H1 (cell line): ENCODE data around the gene GRIN2B. TPM values are rescaled to one million over a fixed set of nuclear protein-coding genes. Genes with fewer than 3 reads are reported as not detected.

Experiments
- CTCF ChIA-PET: fragments of 300-600 bp; sonication (Branson Sonifier 250); formaldehyde crosslinking; loops from one replicate; lab custom pipeline; 2021; ENCODE audit not compliant: partially characterized antibody; lab: Charles Lee
- POLR2A ChIA-PET: fragments of 300-600 bp; sonication (Branson Sonifier 250); formaldehyde crosslinking; loops from one replicate; lab custom pipeline; 2021; ENCODE audit warnings: inconsistent platforms; ENCODE audit not compliant: partially characterized antibody; lab: Charles Lee
- DNase-seq, 2 experiments: peaks; one replicate each; pipeline versions ENCODE4 v3.0.0 to v3.0.0-alpha.2; 2010 to 2022; ENCODE audit warnings: low spot score in 2 of 2, low read depth in 1 of 2, mixed read lengths in 1 of 2
- FAIRE-seq: peaks from 2 replicates; lab custom pipeline; 2011; peaks lifted over from hg19 to GRCh38; lab: Jason Lieb, UNC
- H2AFZ ChIP-seq: 2 replicates; pipeline ENCODE4 v1.8.1; 2012; ENCODE audit warnings: low read length, inconsistent platforms
- H2AK5ac ChIP-seq: 2 replicates; pipeline ENCODE4 v1.6.1; 2013; ENCODE audit warnings: low read depth, low read length
- H2BK120ac ChIP-seq: replicated peaks from 2 replicates; pipeline ENCODE3; 2013; ENCODE audit warnings: low read depth, low read length, inconsistent platforms
- H2BK12ac ChIP-seq: 2 replicates; pipeline ENCODE4 v1.6.1; 2013; ENCODE audit warnings: low read depth, low read length
- H2BK15ac ChIP-seq: 2 replicates; pipeline ENCODE4 v1.6.1; 2013; ENCODE audit warnings: low read length
- H2BK20ac ChIP-seq: 2 replicates; pipeline ENCODE4 v1.6.1; 2013; ENCODE audit warnings: low read length
- H2BK5ac ChIP-seq: 2 replicates; pipeline ENCODE4 v1.6.1; 2013; ENCODE audit warnings: low read depth, low read length
- H3K14ac ChIP-seq: 2 replicates; pipeline ENCODE4 v1.6.1; 2013; ENCODE audit warnings: inconsistent platforms; ENCODE audit not compliant: insufficient read length
- H3K18ac ChIP-seq: 2 replicates; pipeline ENCODE4 v1.6.1; 2013; ENCODE audit warnings: low read length; ENCODE audit errors: extremely low read depth
- H3K23ac ChIP-seq: 2 replicates; pipeline ENCODE4 v1.6.1; 2013; ENCODE audit warnings: inconsistent platforms; ENCODE audit not compliant: insufficient read length
- H3K23me2 ChIP-seq: 2 replicates; pipeline ENCODE4 v1.6.1; 2013; ENCODE audit warnings: low read depth, low read length
- H3K27ac ChIP-seq: 2 replicates; pipeline ENCODE4 v1.6.1; 2011; ENCODE audit warnings: low read depth, low read length, inconsistent platforms
- H3K27me3 ChIP-seq, 4 experiments: replicated peaks in 1 of 4; 1 replicate in 1 of 4; 2 replicates in 3 of 4; pipeline versions ENCODE4 v1.6.1 to v1.8.1; 2011 to 2013; ENCODE audit warnings: low read length in 3 of 4, mild to moderate bottlenecking in 3 of 4, inconsistent platforms in 2 of 4, mixed read lengths in 2 of 4, moderate library complexity in 1 of 4; ENCODE audit not compliant: control insufficient read depth in 3 of 4, insufficient read depth in 3 of 4; ENCODE audit errors: extremely low read depth in 1 of 4
- H3K36me3 ChIP-seq, 4 experiments: 2 replicates each; pipeline versions ENCODE4 v1.6.1 to v1.8.1; 2011 to 2013; ENCODE audit warnings: mild to moderate bottlenecking in 4 of 4, low read length in 3 of 4, moderate library complexity in 2 of 4, control low read depth in 1 of 4, inconsistent platforms in 1 of 4; ENCODE audit not compliant: insufficient read depth in 4 of 4, control insufficient read depth in 2 of 4
- H3K4ac ChIP-seq: replicated peaks from 2 replicates; pipeline ENCODE3; 2013; ENCODE audit warnings: low read length, low read depth, mixed read lengths, inconsistent platforms; ENCODE audit not compliant: insufficient read length
- H3K4me1 ChIP-seq, 4 experiments: replicated peaks in 1 of 4; 1 replicate in 1 of 4; 2 replicates in 3 of 4; pipeline versions ENCODE4 v1.6.1 to v1.8.1; 2011 to 2013; ENCODE audit warnings: low read length in 3 of 4, inconsistent platforms in 2 of 4, mixed read lengths in 1 of 4; ENCODE audit not compliant: insufficient read depth in 4 of 4, control insufficient read depth in 3 of 4
- H3K4me2 ChIP-seq, 2 experiments: 2 replicates each; pipeline versions ENCODE4 v1.6.1 to v1.8.1; 2011 to 2013; ENCODE audit warnings: low read depth in 2 of 2, low read length in 2 of 2, control low read depth in 1 of 2, inconsistent platforms in 1 of 2, mild to moderate bottlenecking in 1 of 2; ENCODE audit not compliant: insufficient read depth in 1 of 2
- H3K4me3 ChIP-seq, 4 experiments: fragments of 200-600, 300-600 bp in 1 of 4; sonication (generic), shearing (Covaris generic), sonication (Bioruptor Twin) in 1 of 4; 2 replicates each; pipeline versions ENCODE4 v1.5.1 to v1.8.1; 2011 to 2016; ENCODE audit warnings: low read length in 4 of 4, low read depth in 3 of 4, control low read depth in 2 of 4, inconsistent platforms in 2 of 4, mild to moderate bottlenecking in 2 of 4, mixed read lengths in 1 of 4, moderate library complexity in 1 of 4; ENCODE audit not compliant: insufficient read depth in 2 of 4; ENCODE audit errors: extremely low read depth in 1 of 4
- H3K56ac ChIP-seq: replicated peaks from 2 replicates; pipeline ENCODE3; 2013; ENCODE audit warnings: low read depth, mild to moderate bottlenecking, mixed read lengths, low read length, inconsistent platforms; ENCODE audit not compliant: insufficient read length
- H3K79me1 ChIP-seq: 2 replicates; pipeline ENCODE4 v1.6.1; 2013; ENCODE audit warnings: low read depth, low read length, control low read depth
- H3K79me2 ChIP-seq, 2 experiments: 2 replicates each; pipeline versions ENCODE4 v1.6.1 to v1.8.1; 2012 to 2013; ENCODE audit warnings: low read length in 2 of 2, mild to moderate bottlenecking in 2 of 2, inconsistent platforms in 1 of 2; ENCODE audit not compliant: insufficient read depth in 2 of 2, control insufficient read depth in 1 of 2
- H3K9ac ChIP-seq, 4 experiments: replicated peaks in 1 of 4; 1 replicate in 1 of 4; 2 replicates in 3 of 4; pipeline versions ENCODE4 v1.6.1 to v1.8.1; 2011 to 2013; ENCODE audit warnings: low read depth in 3 of 4, low read length in 3 of 4, control low read depth in 2 of 4, mild to moderate bottlenecking in 2 of 4, moderate library complexity in 2 of 4, inconsistent platforms in 1 of 4; ENCODE audit errors: extremely low read depth in 1 of 4
- H3K9me3 ChIP-seq, 2 experiments: 2 replicates each; pipeline versions ENCODE4 v1.6.1 to v1.8.1; 2012 to 2013; ENCODE audit warnings: mild to moderate bottlenecking in 2 of 2, moderate library complexity in 2 of 2, control low read depth in 1 of 2, inconsistent platforms in 1 of 2, low read depth in 1 of 2, low read length in 1 of 2, mixed read lengths in 1 of 2; ENCODE audit not compliant: insufficient read depth in 2 of 2
- H4K20me1 ChIP-seq, 2 experiments: replicated peaks in 1 of 2; 2 replicates each; pipeline versions ENCODE3 to v1.8.1; 2011 to 2013; ENCODE audit warnings: inconsistent platforms in 2 of 2, low read length in 2 of 2, mild to moderate bottlenecking in 1 of 2; ENCODE audit not compliant: insufficient read depth in 2 of 2, control insufficient read depth in 1 of 2
- H4K5ac ChIP-seq: 2 replicates; pipeline ENCODE4 v1.6.1; 2013; ENCODE audit warnings: low read length, low read depth, mixed read lengths, inconsistent platforms; ENCODE audit not compliant: insufficient read length
- H4K8ac ChIP-seq: 2 replicates; pipeline ENCODE4 v1.8.0; 2013; ENCODE audit warnings: mild to moderate bottlenecking, moderate library complexity, low read length, inconsistent platforms; ENCODE audit not compliant: insufficient read depth; ENCODE audit errors: extremely low read depth
- H4K91ac ChIP-seq: replicated peaks from 2 replicates; pipeline ENCODE3; 2013; ENCODE audit warnings: low read length, mixed read lengths, inconsistent platforms; ENCODE audit not compliant: insufficient read length
- ATF2 ChIP-seq: IDR thresholded peaks from 2 replicates; pipeline ENCODE4 v1.6.1; 2012; ENCODE audit warnings: low read length, inconsistent platforms
- CTCF ChIP-seq, 3 experiments: IDR thresholded peaks; 1 replicate in 2 of 3; 2 replicates in 1 of 3; pipeline versions ENCODE4 v1.5.1 to v1.6.1; 2011; ENCODE audit warnings: low read length in 3 of 3, mild to moderate bottlenecking in 3 of 3, inconsistent platforms in 2 of 3, low read depth in 1 of 3, moderate library complexity in 1 of 3; ENCODE audit not compliant: insufficient read depth in 1 of 3; ENCODE audit errors: control extremely low read depth in 1 of 3
- EZH2 ChIP-seq: fragments of 200-600 bp; sonication (generic); IDR thresholded peaks from 2 replicates; pipeline ENCODE4 v1.7.1; 2012; ENCODE audit warnings: low read depth, mild to moderate bottlenecking, moderate library complexity, low read length, inconsistent platforms; ENCODE audit not compliant: severe bottlenecking
- NANOG ChIP-seq: IDR thresholded peaks from 2 replicates; pipeline ENCODE4 v1.6.1; 2011; ENCODE audit warnings: low read length, low read depth, mild to moderate bottlenecking, inconsistent platforms; ENCODE audit not compliant: insufficient read depth, poor library complexity, severe bottlenecking
- RAD21 ChIP-seq, 2 experiments: IDR thresholded peaks in 1 of 2; conservative IDR thresholded peaks in 1 of 2; 2 replicates each; pipeline ENCODE4 v1.6.1; 2011; ENCODE audit warnings: low read depth in 2 of 2, low read length in 2 of 2, improper control_type of control experiment in 1 of 2, inconsistent platforms in 1 of 2, mild to moderate bottlenecking in 1 of 2, moderate library complexity in 1 of 2
- SRF ChIP-seq: IDR thresholded peaks from 2 replicates; pipeline ENCODE4 v1.6.1; 2011; ENCODE audit warnings: mild to moderate bottlenecking, low read depth, low read length, moderate library complexity
- WGBS, 2 experiments: shearing (Covaris generic) in 1 of 2; methylation state at CpG; one replicate each; pipeline versions ENCODE4 v1.1.6 to v1.1.7; 2013 to 2015; ENCODE audit warnings: low lambda C conversion rate in 2 of 2, mixed read lengths in 2 of 2, inconsistent platforms in 1 of 2, low coverage in 1 of 2, missing lambda C conversion rate in 1 of 2; ENCODE audit not compliant: insufficient replicate concordance in 2 of 2, insufficient coverage in 1 of 2, insufficient read length in 1 of 2; ENCODE audit errors: extremely low coverage in 1 of 2, missing lambda C conversion rate in 1 of 2; 5-methylcytosine and 5-hydroxymethylcytosine counted together
- polyA plus RNA-seq, 7 experiments: library from polyadenylated mRNA; depleted of rRNA in 3 of 7; stranded (reverse) in 5 of 7; unstranded in 2 of 7; fragments of >200 nt in 5 of 7; fragments of 200-250 nt in 2 of 7; gene quantifications; 1 replicate in 5 of 7; 2 replicates in 1 of 7; 4 replicates in 1 of 7; pipeline versions ENCODE4 v1.2.1 to v1.2.3, GENCODE V29; 2011 to 2013; ENCODE audit warnings: missing spikeins in 2 of 7, mixed read lengths in 2 of 7
- total RNA-seq: library from RNA; stranded (reverse); fragmentation: NEBNext Ultra II Directional; extraction: Animal tissue kit (Norgen Biotek cat#: 25700); gene quantifications from 2 replicates; pipeline ENCODE4 v1.2.1, GENCODE V29; 2021

GRIN2B gene
- total and polyA plus RNA-seq, 2 of the 8 experiments (the other 6 are each of a cell fraction or from before 2014, with no cell fraction given): 0.68 to 3.2 TPM

GRCh38 chr12:13976880-13977279 lies 4.5 kb downstream of the GRIN2B start:
- no peaks in the 10 kb centered on the region for H3K9me3 ChIP-seq
- no peak overlapping the region for H3K18ac ChIP-seq
- H2BK5ac ChIP-seq: no peak overlapping the region
- H2AK5ac ChIP-seq: no peak overlapping the region
- no peak overlapping the region for H3K14ac ChIP-seq
- TF ChIP-seq NANOG: no peak
- peak in 1 of 3 experiments; percentile 22; a peak in 1 of 4 replicates for TF ChIP-seq CTCF (IDR thresholded peaks at IDR 0.05; ENCODE audit: control extremely low read depth in 1 of 3, insufficient read depth in 1 of 3, low read depth in 1 of 3, low read length in 3 of 3)
- no peak for TF ChIP-seq ATF2
- TF ChIP-seq EZH2: no peak
- TF ChIP-seq RAD21 (IDR thresholded peaks at IDR 0.05 in 1 of 2, conservative IDR thresholded peaks at IDR 0.05 in 1 of 2; ENCODE audit: low read depth in 2 of 2, low read length in 2 of 2): 0 out of 4 replicates have a peak, but pooled peaks of 1 of the 2 experiments have one; percentile 5
- TF ChIP-seq SRF: no peak
- H3K4me3 ChIP-seq: no peak overlapping the region
- H2AFZ ChIP-seq: no peak overlapping the region
- H3K4me1 ChIP-seq: peaks cover 0 to 5% (median under 1%) of the 10 kb centered on the region in 4 experiments; a peak in 4 of 7 replicates
- H3K4ac ChIP-seq: no peak overlapping the region
- H3K23ac ChIP-seq: no peak overlapping the region
- H3K27me3 ChIP-seq: peaks cover 8 to 31% (median 21%) of the 10 kb centered on the region in 4 experiments
- no peak overlapping the region for H2BK20ac ChIP-seq
- ChIA-PET POLR2A (interaction anchor here (1.0 to 1.3 kb wide), 3 partner anchors 10 to 36 kb away, joined by 3 to 5 read pairs (median 3); no protein-coding TSS in a partner anchor), CTCF (interaction anchor here (0.6 to 3.0 kb wide), 16 partner anchors 11 to 615 kb away, joined by 3 to 20 read pairs (median 4); no protein-coding TSS in a partner anchor)
- no peaks in the 10 kb centered on the region for H3K79me2 ChIP-seq
- H2BK120ac ChIP-seq: no peak overlapping the region
- no peaks in the 10 kb centered on the region for H3K79me1 ChIP-seq
- H2BK12ac ChIP-seq: no peak overlapping the region
- H4K91ac ChIP-seq: no peak overlapping the region
- H3K36me3 ChIP-seq: no peaks in the 10 kb centered on the region
- H2BK15ac ChIP-seq: no peak overlapping the region
- WGBS, 2 experiments: 92% methylated on average over 2 of the region's 2 CpGs; no CpG with 5 or more reads in 1 of the 2 experiments
- H4K20me1 ChIP-seq: no peaks in the 10 kb centered on the region
- peaks cover 16% of the 10 kb centered on the region for H3K23me2 ChIP-seq
- no peak overlapping the region for H3K27ac ChIP-seq
- no peak overlapping the region for H3K56ac ChIP-seq
- no peak for DNase-seq
- H4K8ac ChIP-seq: no peak overlapping the region
- FAIRE-seq: no peak
- H4K5ac ChIP-seq: no peak overlapping the region
- no peak overlapping the region for H3K4me2 ChIP-seq
- H3K9ac ChIP-seq: no peak overlapping the region
